ENCODE results near the gene DHCR7. TPM values are rescaled to one million over a fixed set of nuclear protein-coding genes. Genes with fewer than 3 reads are reported as not detected.

Gene DHCR7
- polyA plus RNA-seq, 2 of the 4 experiments (the other 2 are of a cell fraction), result 44.2 to 82.2 TPM

DNA sequence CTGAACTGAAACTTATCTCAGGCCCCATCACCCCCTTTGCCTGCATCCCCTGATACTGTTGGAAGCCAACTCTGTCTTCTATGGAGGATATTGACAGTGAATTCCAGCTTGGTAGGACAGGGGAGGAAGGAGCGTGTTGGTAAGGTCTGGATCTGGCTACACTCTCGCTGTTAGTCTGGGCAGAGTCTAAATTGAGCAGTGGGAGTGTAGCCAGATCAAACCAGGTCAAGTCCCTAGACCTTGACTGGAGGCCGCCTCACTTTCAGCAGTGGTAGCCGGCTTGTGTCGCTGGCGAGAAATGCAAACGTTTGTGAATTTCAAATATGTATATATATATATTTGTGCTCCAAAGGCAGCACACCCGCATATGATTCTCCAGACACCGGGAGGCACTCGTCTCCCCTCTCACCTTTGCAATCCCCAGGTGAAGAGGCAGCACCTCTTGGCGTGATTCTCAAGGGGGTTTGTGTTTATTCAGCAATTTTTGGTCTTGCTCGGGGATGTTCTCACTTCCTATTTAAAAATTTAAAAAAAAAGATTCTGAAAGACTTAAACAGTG, 26.7 kb downstream of the DHCR7 start:
- ChIA-PET POLR2A (no interaction called here), CTCF (interaction anchor here (1.1 to 3.2 kb wide), 4 partner anchors 9 to 536 kb away, joined by 3 to 15 read pairs (median 4); no protein-coding TSS in a partner anchor)
- ATAC-seq (no peak), FAIRE-seq (no peak), DNase-seq (ENCODE audit: low read depth in 1 of 2, low spot score in 1 of 2) (no peak)
- WGBS (ENCODE audit: missing lambda C conversion rate), result 69% methylated on average over 12 of the region's 12 CpGs
- no peaks in the 10 kb centered on the region for H3K9me3 ChIP-seq
- H3K27ac ChIP-seq, result no peak overlapping the region
- no peaks in the 10 kb centered on the region for H3K4me1 ChIP-seq
- H3K4me3 ChIP-seq, result no peak overlapping the region
- H3K4me2 ChIP-seq, result no peak overlapping the region
- TF ChIP-seq EP300 (IDR thresholded peaks at IDR 0.05) (no peak), FOXS1 (CRISPR knock-in tag; IDR thresholded peaks at IDR 0.05) (no peak), SREBF2 (IDR thresholded peaks at IDR 0.05) (no peak), CBX2 (IDR thresholded peaks at IDR 0.05; ENCODE audit: borderline replicate concordance, low read depth) (no peak), RARB (CRISPR knock-in tag; IDR thresholded peaks at IDR 0.05) (no peak), CHD2 (IDR thresholded peaks at IDR 0.05; ENCODE audit: low read length, partially characterized antibody) (no peak), SMC3 (IDR thresholded peaks at IDR 0.05) (no peak), RAD21 (conservative IDR thresholded peaks at IDR 0.05 in 1 of 2, IDR thresholded peaks at IDR 0.05 in 1 of 2) (no peak), POLR2A (IDR thresholded peaks at IDR 0.05; ENCODE audit: low read length) (no peak), NPAS2 (CRISPR knock-in tag; IDR thresholded peaks at IDR 0.05; ENCODE audit: borderline replicate concordance) (no peak), EHF (CRISPR knock-in tag; IDR thresholded peaks at IDR 0.05) (no peak), CHD4 (IDR thresholded peaks at IDR 0.05; ENCODE audit: borderline replicate concordance) (no peak), JUNB (IDR thresholded peaks at IDR 0.05) (no peak), HOXB13 (CRISPR knock-in tag; IDR thresholded peaks at IDR 0.05; ENCODE audit: low read depth) (no peak)
- TF ChIP-seq, protein P1, sequence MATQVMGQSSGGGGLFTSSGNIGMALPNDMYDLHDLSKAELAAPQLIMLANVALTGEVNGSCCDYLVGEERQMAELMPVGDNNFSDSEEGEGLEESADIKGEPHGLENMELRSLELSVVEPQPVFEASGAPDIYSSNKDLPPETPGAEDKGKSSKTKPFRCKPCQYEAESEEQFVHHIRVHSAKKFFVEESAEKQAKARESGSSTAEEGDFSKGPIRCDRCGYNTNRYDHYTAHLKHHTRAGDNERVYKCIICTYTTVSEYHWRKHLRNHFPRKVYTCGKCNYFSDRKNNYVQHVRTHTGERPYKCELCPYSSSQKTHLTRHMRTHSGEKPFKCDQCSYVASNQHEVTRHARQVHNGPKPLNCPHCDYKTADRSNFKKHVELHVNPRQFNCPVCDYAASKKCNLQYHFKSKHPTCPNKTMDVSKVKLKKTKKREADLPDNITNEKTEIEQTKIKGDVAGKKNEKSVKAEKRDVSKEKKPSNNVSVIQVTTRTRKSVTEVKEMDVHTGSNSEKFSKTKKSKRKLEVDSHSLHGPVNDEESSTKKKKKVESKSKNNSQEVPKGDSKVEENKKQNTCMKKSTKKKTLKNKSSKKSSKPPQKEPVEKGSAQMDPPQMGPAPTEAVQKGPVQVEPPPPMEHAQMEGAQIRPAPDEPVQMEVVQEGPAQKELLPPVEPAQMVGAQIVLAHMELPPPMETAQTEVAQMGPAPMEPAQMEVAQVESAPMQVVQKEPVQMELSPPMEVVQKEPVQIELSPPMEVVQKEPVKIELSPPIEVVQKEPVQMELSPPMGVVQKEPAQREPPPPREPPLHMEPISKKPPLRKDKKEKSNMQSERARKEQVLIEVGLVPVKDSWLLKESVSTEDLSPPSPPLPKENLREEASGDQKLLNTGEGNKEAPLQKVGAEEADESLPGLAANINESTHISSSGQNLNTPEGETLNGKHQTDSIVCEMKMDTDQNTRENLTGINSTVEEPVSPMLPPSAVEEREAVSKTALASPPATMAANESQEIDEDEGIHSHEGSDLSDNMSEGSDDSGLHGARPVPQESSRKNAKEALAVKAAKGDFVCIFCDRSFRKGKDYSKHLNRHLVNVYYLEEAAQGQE (IDR thresholded peaks at IDR 0.05), result no peak

DNA sequence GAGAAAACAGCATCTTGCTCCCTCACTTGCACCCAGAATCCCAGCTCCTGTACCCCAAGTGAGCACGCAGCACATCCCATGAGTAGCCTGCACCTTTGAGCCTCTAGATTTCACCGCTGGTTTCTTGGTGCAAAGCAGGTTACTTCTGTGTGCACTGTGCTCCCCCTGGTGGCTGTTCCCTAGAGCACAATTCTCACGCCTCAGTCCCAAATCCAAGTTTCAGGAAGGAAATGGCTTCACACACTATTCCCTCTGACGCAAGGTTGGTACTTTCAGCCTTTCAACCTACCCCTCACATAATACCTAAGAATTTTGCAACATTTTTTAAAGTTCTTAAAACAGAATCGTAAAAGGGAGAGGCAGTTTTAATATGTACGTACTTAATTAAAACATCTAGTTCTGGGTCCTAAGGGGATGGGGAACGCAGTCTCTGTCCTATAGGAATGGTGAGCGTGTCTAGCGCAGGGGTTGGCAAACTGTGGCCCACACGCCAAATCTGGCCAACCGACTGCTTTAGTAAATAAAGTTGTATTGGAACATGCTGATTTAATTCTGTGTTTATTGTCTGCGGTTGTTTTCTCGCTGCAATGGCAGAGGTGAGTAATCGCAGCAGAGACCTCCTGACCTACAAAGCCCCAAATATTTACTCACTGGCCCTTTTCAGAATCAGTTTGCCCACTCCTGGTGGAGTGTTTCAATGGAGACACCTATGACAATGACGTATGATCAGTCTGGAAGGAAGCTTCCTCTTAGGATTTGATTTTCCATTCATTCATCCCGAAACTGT, 27.5 kb downstream of the DHCR7 start:
- peak; percentile 65 to 83; a peak in 4 of 6 replicates for ATAC-seq
- 55% methylated on average over 16 of the region's 16 CpGs for WGBS (ENCODE audit: missing lambda C conversion rate)
- Histone ChIP-seq H3K27ac (no peak overlapping the region), H3K4me2 (no peak overlapping the region), H3K4me3 (no peak overlapping the region), H3K9me3 (no peaks in the 10 kb centered on the region), H3K4me1 (no peaks in the 10 kb centered on the region)
- ChIA-PET POLR2A (no interaction called here), CTCF (interaction anchor here (0.7 to 3.2 kb wide), 10 partner anchors 8 to 536 kb away, joined by 3 to 15 read pairs (median 4); no protein-coding TSS in a partner anchor)
- no peak for TF ChIP-seq NPAS2 (CRISPR knock-in tag; IDR thresholded peaks at IDR 0.05; ENCODE audit: borderline replicate concordance)
- no peak for TF ChIP-seq FOSL2 (IDR thresholded peaks at IDR 0.05)
- no peak for TF ChIP-seq FOSL2 (CRISPR knock-in tag; IDR thresholded peaks at IDR 0.05)
- TF ChIP-seq FOXS1 (CRISPR knock-in tag; IDR thresholded peaks at IDR 0.05), result no peak
- TF ChIP-seq ZNF302 (CRISPR knock-in tag; IDR thresholded peaks at IDR 0.05), result no peak
- TF ChIP-seq KDM1A (IDR thresholded peaks at IDR 0.05; ENCODE audit: low read depth), result no peak
- TF ChIP-seq, protein P2, sequence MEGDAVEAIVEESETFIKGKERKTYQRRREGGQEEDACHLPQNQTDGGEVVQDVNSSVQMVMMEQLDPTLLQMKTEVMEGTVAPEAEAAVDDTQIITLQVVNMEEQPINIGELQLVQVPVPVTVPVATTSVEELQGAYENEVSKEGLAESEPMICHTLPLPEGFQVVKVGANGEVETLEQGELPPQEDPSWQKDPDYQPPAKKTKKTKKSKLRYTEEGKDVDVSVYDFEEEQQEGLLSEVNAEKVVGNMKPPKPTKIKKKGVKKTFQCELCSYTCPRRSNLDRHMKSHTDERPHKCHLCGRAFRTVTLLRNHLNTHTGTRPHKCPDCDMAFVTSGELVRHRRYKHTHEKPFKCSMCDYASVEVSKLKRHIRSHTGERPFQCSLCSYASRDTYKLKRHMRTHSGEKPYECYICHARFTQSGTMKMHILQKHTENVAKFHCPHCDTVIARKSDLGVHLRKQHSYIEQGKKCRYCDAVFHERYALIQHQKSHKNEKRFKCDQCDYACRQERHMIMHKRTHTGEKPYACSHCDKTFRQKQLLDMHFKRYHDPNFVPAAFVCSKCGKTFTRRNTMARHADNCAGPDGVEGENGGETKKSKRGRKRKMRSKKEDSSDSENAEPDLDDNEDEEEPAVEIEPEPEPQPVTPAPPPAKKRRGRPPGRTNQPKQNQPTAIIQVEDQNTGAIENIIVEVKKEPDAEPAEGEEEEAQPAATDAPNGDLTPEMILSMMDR (IDR thresholded peaks at IDR 0.05), result peak; percentile 72
- peak; percentile 79 to 83 for TF ChIP-seq RAD21 (conservative IDR thresholded peaks at IDR 0.05 in 1 of 2, IDR thresholded peaks at IDR 0.05 in 1 of 2)
- peak; percentile 75 for TF ChIP-seq SMC3 (IDR thresholded peaks at IDR 0.05)
- TF ChIP-seq, protein P3, sequence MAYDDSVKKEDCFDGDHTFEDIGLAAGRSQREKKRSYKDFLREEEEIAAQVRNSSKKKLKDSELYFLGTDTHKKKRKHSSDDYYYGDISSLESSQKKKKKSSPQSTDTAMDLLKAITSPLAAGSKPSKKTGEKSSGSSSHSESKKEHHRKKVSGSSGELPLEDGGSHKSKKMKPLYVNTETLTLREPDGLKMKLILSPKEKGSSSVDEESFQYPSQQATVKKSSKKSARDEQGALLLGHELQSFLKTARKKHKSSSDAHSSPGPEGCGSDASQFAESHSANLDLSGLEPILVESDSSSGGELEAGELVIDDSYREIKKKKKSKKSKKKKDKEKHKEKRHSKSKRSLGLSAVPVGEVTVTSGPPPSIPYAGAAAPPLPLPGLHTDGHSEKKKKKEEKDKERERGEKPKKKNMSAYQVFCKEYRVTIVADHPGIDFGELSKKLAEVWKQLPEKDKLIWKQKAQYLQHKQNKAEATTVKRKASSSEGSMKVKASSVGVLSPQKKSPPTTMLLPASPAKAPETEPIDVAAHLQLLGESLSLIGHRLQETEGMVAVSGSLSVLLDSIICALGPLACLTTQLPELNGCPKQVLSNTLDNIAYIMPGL (CRISPR knock-in tag; IDR thresholded peaks at IDR 0.05; ENCODE audit: borderline replicate concordance), result no peak
- TF ChIP-seq GATA3 (IDR thresholded peaks at IDR 0.05; ENCODE audit: borderline replicate concordance), result no peak
- peak; percentile 62 to 74 for DNase-seq (ENCODE audit: low read depth in 1 of 2, low spot score in 1 of 2)
- no peak for FAIRE-seq
